Hypothalamus (tissue), 51 donors: ENCODE data around the gene ABCF3.
"Not testable (repeated sequence)": the region's sequence is repeated elsewhere in the genome, so short reads cannot be mapped to it uniquely, and the experiment has no call there.

Experiments used
- DNase-seq, 51 donors: peaks; one replicate each; lab custom pipeline; 2025; lab: John Stamatoyannopoulos, UW

Gene ABCF3, protein sequence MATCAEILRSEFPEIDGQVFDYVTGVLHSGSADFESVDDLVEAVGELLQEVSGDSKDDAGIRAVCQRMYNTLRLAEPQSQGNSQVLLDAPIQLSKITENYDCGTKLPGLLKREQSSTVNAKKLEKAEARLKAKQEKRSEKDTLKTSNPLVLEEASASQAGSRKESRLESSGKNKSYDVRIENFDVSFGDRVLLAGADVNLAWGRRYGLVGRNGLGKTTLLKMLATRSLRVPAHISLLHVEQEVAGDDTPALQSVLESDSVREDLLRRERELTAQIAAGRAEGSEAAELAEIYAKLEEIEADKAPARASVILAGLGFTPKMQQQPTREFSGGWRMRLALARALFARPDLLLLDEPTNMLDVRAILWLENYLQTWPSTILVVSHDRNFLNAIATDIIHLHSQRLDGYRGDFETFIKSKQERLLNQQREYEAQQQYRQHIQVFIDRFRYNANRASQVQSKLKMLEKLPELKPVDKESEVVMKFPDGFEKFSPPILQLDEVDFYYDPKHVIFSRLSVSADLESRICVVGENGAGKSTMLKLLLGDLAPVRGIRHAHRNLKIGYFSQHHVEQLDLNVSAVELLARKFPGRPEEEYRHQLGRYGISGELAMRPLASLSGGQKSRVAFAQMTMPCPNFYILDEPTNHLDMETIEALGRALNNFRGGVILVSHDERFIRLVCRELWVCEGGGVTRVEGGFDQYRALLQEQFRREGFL

DNA sequence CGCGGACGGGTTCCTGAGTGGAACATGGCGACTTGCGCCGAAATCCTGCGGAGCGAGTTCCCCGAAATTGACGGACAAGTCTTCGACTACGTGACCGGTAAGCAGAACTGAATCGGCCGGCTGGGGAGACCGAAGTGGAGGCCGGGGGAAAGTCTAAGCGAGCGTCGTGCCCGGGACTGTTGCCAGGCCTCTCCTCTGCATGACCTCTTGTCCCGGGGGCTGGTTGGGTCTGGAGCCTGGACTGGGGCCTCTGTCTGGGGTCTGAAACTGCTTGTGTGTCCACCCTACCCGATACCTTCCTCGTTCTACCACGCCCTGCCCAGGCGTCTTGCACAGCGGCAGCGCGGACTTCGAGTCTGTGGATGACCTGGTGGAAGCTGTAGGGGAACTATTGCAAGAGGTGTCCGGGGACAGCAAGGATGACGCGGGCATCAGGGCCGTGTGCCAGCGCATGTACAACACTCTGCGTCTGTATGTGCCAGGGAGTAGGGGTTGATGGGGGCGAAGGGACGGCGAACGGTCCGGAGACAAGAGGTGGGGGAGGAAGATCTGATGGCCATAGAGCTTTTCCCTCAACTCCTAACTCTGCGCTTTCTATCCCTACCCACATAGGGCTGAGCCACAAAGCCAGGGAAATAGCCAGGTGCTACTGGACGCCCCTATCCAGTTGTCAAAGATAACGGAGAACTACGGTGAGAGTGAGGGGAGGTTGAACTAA, at the start of gene ABCF3:
TSS of gene ABCF3 (plus strand) at position 16 of the 718 bp plus-strand sequence. CDS start at position 25, 9 bp downstream.
- DNase-seq, result peak in 7 of 51 donors; percentile 22 to 70 (median 41)

DNA sequence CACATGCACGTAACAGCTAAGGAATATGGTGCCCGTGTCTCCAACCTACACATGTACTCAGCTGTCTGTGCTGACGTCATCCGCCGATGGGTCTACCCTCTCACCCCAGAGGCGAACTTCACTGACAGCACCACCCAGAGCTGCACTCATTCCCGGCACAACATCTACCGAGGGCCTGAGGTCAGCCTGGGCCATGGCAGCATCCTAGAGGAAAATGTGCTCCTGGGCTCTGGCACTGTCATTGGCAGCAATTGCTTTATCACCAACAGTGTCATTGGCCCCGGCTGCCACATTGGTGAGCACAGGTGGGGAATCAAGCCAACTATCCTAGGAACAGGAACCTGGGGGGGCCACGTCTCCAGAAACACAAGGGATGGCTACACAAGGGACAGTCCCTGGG, 45.6 kb upstream of the ABCF3 start:
- no peak for DNase-seq

DNA sequence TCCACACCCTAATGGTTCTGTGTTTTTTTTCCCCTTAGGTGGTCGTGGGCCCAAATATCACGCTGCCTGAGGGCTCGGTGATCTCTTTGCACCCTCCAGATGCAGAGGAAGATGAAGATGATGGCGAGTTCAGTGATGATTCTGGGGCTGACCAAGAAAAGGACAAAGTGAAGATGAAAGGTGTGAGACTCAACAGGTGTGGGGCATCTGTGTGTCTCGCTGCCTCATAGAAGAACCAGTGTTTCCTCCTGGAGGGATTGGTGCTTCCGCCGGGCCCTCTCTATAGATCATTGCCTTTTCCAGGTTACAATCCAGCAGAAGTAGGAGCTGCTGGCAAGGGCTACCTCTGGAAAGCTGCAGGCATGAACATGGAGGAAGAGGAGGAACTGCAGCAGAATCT, 43.8 kb upstream of the ABCF3 start:
- DNase-seq, result no peak

DNA sequence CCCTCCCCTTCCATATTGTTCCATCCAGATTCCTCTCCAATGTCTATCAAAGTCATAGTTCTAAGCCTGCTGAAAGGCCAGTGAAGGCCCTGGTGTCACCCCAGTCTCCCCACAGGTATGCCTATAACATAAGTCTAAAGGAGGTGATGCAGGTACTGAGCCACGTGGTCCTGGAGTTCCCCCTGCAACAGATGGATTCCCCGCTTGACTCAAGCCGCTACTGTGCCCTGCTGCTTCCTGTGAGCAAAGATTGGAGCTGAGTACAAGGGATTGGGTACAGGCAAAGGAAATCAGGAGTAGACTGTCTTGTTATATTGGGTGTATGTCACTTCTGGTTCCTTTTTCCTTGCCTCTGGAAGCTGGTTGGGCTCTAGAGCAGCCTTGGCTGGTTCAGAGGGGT, 42.7 kb upstream of the ABCF3 start:
- DNase-seq, result no peak

DNA sequence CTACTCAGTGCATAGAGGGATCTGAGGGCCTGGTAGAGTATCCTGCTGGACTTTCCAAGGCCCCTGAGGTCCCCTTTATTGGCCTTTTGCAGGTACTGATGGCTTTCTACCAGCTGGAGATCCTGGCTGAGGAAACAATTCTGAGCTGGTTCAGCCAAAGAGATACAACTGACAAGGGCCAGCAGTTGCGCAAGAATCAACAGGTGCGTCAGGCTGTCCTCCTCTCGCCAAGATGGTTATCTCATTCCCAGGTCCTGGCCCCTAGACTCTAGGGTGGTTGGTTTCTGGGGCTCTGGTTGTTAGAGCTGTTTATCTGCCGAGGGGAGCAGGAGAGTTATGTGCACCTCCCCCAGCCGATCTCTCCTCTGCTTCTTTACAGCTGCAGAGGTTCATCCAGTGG, 41.5 kb upstream of the ABCF3 start:
- no peak for DNase-seq

DNA sequence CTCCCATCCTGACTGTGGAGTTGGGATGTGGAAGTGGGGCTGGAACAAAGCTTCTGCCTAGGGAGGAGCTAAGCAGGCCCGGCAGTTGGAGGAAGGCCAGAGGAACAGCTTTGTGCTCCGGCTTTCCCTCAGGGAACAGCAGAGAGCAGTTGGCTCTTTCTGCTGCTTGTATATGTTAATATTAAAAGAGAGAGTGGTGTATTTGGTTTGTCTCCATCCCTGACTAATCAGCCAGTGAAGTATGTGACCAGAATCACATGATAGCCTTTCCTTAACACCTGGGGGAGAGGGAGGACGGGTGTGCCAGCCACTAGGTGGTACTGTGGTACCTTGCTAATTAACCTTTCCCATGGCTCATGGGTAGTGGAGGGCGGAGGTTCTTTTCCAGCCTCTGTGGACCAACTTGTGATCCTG, 40.9 kb upstream of the ABCF3 start:
- peak in 9 of 51 donors; percentile 3 to 42 (median 13) for DNase-seq

DNA sequence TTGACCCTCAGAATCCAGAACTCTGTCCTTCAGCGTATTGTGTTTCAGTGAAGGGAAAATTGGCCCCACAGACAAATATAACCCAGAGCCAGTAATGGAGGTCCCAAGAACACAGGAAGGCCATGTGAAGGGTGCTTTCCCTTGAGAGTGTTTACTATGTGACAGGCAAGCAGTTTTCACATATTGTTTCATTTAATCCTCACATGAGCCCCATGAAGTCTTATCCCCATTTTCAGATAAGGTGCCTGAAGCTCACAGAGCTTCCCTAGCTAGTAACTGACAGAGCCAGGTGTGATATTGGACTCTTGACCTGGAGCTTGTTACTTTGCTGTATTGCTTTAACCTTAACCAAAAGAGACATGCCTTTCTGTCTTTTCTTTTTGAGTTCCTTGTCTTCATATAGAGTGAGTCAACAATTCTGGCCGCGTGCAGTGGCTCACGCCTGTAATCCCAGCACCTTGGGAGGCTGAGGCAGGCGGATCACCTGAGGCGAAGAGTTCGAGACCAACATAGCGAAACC, 40.2 kb upstream of the ABCF3 start:
- no peak for DNase-seq

DNA sequence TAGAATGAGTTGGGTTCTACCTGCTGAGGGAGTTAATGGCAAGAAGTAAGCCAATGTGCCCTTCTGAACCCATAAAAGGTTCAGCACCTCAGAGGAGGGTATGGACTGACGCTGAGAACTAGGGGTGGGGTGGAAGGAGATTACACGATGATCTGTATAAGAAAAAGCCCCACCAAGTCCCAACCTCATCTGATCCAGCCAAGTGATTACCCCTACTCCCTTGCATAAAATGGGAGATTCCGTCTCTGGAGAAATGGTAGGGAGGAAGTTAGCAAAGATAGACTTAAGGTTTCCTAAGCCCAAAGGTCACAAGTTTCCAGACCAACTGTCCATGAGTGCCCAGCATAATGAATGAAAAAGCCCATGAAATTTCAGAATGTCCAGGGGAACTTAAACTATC, 37.9 kb upstream of the ABCF3 start:
- DNase-seq, result no peak

DNA sequence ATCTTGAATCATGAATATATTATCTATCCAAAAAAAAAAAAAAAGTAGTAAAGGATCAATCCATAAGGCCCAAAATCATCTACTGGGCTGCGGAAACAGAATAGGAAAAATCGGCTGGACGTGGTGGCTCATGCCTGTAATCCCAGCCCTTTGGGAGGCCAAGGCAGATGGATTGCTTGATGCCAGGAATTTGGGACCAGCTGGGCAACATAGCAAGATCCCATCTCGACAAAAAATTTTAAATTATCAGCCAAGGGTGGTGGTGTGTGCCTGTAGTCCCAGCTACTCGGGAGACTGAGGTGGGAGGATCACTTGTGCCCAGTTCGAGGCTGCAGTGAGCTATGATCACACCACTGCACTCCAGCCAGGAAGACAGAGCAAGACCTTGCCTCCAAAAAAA, 36.9 kb upstream of the ABCF3 start:
- no peak for DNase-seq

DNA sequence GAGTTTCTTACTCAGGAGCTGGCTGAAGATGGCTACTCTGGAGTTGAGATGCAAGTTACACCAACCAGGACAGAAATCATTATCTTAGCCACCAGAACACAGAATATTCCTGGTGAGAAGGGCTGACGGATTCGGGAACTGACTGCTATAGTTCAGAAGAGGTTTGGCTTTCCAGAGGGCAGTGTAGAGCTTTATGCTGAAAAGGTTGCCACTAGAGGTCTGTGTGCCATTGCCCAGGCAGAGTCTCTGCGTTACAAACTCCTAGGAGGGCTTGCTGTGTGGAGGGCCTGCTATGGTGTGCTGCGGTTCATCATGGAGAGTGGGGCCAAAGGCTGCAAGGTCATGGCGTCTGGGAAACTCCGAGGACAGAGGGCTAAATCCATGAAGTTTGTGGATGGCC, 36.2 kb upstream of the ABCF3 start:
- DNase-seq, result not testable (repeated sequence)

DNA sequence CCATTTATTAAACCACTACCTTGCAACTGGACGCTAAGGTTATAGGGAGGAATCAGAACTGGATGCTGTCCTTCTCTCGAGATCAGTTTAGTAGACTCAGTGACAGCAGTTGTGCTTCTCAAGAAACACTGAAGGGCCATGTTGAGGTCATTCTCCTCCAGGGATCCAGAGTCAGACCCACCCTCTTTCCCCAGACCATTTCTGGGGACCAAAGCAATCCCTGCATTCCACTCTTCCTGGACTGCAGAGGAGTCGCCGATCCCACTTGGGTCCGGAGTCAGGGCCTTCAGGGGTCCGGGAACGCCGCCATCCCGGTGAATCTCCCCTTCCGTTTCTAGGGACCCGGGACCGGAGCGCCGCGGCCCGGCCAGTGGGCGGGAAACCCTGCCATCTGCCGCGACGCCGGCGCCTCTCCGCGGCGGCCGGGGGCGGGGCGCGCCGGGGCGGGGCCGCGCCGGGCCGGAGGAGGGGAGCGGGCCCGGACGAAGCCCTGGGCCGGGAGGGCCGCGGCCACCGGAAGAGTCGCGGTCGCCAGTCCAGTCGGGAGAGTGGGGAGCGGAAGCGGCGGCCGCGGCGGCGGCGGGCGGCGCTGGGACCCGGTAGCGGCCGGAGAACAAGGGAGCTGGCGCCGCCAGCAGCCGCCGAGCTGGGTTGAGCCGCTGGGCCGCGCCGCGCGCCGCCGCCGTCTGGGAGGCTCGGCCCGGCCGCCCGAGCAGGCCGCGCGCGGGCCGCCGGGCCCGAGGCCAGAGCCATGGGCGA, 30.9 kb upstream of the ABCF3 start, which contains the start of gene DVL3:
TSS of gene DVL3 (plus strand) at position 493 of the 759 bp plus-strand sequence. CDS start at position 752, 259 bp downstream.
- DNase-seq, result peak in 49 of 51 donors; percentile 4 to 78 (median 51)

DNA sequence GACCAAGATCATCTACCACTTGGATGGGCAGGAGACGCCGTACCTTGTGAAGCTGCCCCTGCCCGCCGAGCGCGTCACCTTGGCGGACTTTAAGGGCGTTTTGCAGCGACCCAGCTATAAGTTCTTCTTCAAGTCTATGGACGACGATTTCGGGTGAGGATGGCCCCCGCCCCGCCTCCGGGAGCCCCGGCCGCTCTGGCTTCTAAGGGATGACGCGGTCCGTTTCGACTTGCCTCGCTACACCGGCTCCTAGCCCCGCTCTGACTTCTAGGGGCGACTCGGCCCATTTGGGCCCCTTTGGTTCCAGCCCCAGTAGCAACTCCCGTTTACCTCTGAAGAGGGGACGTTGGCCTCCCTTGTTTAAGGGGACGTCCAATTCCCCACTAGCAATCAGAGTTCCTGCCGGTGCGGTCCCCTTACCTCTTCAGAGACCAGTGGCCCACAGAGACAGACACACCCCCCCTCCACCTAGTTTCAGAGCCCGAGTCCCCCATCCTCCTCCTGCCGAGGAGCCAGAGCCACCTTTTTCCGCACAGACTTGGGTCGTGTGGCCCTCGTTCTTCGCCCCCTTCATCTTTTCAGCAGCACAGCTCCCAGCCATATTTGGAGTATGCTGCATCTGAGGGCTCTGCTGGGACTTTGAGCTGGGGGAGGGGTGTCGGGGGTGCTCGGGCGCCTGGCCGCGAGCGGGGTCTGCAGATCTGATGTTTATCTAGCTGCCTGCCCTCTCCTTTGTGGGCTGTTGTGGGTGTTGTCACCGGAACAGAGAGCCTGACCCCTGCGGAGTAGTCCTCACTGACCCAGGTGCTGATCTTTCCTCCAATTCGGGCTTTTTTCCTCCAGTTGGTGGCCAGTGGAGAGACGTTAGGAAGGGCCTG, 30.1 kb upstream of the ABCF3 start:
- DNase-seq, result peak in 28 of 51 donors; percentile 16 to 76 (median 47)

DNA sequence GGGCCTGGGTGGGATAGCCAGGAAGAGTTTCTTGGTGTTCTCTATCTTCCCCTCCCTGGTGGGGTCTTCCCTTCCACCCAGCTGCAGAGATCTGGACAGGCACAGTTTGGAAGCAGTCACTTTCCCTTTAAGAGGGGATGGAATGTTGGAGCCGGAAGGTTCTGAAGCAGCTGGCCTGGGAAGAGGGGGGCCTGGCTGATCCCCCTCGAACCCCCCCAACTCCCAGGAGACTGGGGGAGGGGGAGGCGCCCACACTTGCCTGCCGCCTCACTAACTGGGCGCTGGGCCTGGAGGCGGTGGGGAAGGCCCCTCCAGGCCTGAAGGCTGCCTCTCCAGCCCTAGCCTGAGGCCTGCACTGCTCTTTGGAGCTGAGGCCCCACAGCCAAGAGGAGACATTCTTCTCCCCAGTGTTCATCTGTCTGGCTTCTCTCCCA, 29.5 kb upstream of the ABCF3 start:
- DNase-seq, result peak in 42 of 51 donors; percentile 8 to 70 (median 43)

DNA sequence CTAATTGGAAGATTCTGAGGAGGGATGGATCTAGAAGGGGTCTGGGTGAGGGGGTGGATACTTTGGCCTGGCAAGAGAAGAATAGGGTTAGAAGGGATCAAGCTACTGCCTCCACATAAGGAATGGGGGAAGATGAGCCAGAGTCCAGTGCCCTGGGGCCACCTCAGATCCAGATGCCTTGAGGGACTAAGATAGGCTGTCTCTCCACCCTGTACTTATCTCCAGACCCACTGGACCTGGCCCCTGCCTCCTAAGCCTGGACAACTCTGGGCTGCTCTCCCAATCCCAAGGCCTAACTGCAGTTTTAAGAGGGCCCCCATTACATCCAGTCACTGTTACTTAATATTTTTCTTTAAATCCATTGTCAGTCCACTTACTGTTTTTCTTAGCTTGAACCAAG, 28.8 kb upstream of the ABCF3 start:
- DNase-seq, result no peak

DNA sequence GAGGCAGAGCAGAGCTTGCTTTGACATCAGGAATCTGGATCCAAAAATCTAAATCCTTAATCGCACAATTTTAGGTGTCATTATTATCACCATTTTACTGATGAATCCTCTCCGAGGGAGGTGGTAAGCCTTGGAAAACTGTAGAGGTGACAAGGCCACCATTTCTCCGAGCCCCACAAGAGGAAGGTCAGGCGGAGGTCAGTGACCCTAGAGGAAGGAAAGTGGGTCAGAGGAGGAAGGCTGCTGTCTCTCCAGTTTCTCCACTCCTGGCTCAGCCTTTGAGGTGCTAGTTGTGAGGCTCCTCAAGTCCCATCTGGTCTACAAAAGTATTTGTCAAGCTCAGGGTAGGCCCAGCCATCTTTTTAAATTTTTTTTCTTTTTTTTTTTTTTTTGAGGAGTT, 27.6 kb upstream of the ABCF3 start:
- no peak for DNase-seq

DNA sequence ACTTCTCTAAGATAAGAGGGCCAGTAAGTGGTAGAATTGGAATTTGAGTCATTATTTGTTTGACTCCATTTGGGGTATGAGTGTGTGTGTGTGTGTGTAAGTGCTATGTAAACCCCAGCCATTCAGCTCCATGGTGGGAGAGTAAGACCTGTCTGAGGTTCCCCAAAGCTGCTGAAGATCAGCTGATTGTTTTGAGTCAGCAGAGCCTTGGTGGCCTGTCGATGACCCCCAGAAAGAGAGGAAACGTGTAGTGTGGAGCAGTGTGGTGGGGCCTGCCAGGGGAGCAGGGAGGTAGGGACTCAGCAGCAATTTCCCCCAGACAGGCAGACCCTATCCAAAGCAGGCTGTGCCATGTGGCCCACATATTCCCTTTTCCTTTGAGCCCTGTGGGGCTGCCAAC, 25.5 kb upstream of the ABCF3 start:
- no peak for DNase-seq

DNA sequence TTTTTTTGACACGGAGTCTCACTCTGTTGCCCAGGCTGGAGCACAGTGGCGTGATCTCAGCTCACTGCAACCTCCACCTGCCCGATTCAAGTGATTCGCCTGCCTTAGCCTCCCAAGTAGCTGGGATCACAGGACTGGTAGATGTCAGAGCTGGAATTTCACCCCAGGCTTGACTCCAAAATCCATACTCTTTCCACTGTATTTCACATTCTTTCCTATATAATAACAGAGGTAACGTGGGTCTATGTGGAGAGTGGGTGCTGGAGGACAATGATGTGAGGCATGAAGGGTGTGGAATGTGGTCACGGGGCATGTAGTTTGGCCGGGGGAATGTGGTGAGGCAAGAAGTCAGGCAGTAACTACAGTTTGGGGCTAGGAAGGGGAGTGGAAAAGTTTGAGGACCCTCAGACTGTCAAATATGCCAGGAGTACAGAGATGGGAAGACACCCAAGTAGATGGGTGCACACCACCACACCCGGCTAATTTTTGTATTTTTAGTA, 23.4 kb upstream of the ABCF3 start:
- DNase-seq, result not testable (repeated sequence)

DNA sequence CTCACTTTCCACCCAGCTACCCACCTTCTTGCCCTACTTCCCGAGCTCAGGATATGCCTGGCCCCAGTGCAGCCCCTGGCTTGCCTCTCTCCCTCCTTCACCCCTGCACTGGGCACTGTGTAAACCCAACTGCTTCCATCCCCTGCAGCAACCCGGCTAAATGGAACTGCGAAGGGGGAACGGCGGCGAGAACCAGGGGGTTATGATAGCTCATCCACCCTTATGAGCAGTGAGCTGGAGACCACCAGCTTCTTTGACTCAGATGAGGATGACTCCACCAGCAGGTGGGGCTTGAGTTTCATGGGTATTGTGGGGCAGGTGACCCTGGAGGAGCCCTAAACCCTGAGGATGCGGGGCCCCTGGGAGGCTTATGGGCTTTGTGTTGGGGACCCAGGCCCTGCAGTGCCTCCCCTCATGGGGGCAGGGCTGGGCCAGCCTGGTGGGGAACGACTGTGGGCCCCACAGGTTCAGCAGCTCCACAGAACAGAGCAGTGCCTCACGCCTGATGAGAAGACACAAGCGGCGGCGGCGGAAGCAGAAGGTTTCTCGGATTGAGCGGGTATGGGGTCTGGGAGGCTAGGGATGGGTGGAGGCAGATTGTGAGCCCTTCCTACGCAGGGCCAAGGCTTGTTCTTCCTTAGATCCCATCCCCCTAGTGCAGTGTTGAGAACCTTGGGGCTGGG, 21.2 kb upstream of the ABCF3 start:
- no peak for DNase-seq
